ENCODE results near the gene ARL15.

The ARL15 gene

GRCh38 chr5:54150841-54151240 lies 159.5 kb downstream of the ARL15 start:
- Histone ChIP-seq H3K27me3 (ENCODE audit: control insufficient read depth, insufficient read depth, low read length) (no peaks in the 10 kb centered on the region), H3K4me3 (ENCODE audit: low read length) (no peak overlapping the region), H3K9me3 (ENCODE audit: control insufficient read depth, low read length) (no peaks in the 10 kb centered on the region), H3K4me1 (ENCODE audit: control insufficient read depth, insufficient read depth, low read length) (no peaks in the 10 kb centered on the region), H3K36me3 (ENCODE audit: control insufficient read depth, insufficient read depth, low read length) (no peaks in the 10 kb centered on the region), H3K9ac (ENCODE audit: low read length) (no peak overlapping the region)

- Histone ChIP-seq H3K4me1 (ENCODE audit: control insufficient read depth, insufficient read depth, low read length) (no peaks in the 10 kb centered on the region), H3K9ac (ENCODE audit: low read length) (no peak overlapping the region), H3K36me3 (ENCODE audit: control insufficient read depth, insufficient read depth, low read length) (no peaks in the 10 kb centered on the region)
Measured at GRCh38 chr5:54148858-54149257, 161.5 kb downstream of the ARL15 start.

DNA sequence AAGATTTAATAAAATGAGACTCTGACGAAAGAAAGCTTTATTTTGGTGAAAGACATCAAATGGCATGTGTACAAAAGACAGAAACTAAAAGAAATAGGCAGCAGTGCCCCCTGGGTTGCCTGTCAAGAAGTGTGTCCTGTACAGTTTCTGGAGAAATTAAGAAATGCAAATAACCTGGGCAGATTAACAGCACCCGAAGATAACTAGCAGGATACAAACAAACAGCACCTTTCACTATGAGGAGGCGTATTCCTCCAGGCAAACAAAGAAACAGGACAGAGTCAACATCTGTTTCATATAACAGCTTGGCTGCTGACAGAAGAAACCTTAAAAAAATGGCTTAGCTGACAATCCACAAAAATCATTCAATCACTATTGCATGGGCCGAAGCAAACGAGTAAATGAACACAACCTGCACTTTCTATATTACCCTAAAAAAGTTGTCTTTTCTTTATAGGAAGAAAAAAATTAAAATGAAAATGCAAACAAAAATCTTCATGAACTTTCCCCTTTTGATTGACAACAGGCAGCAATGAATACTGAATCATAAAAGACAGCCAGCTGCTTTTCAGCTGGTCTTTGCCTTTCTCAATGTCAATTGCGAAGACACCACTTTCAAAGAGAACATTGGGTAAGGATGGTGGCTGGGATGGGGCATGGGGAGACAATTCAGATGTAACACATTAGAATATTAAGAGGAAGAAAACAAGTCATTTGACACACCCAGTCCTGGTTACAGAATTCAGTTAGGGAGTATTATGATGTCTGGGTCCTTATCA lies 162.1 kb downstream of the ARL15 start:
- H3K9ac ChIP-seq (ENCODE audit: low read length) = no peak overlapping the region
- no peaks in the 10 kb centered on the region for H3K9me3 ChIP-seq (ENCODE audit: control insufficient read depth, low read length)
- no peaks in the 10 kb centered on the region for H3K4me1 ChIP-seq (ENCODE audit: control insufficient read depth, insufficient read depth, low read length)
- no peak overlapping the region for H3K4me3 ChIP-seq (ENCODE audit: low read length)
- H3K27me3 ChIP-seq (ENCODE audit: control insufficient read depth, insufficient read depth, low read length) = no peaks in the 10 kb centered on the region
- no peaks in the 10 kb centered on the region for H3K36me3 ChIP-seq (ENCODE audit: control insufficient read depth, insufficient read depth, low read length)

More at GRCh38 chr5:54148858-54149257, 161.5 kb downstream of the ARL15 start:
- H3K27me3 ChIP-seq (ENCODE audit: control insufficient read depth, insufficient read depth, low read length) = no peaks in the 10 kb centered on the region
- no peaks in the 10 kb centered on the region for H3K9me3 ChIP-seq (ENCODE audit: control insufficient read depth, low read length)
- H3K4me3 ChIP-seq (ENCODE audit: low read length) = no peak overlapping the region

DNA sequence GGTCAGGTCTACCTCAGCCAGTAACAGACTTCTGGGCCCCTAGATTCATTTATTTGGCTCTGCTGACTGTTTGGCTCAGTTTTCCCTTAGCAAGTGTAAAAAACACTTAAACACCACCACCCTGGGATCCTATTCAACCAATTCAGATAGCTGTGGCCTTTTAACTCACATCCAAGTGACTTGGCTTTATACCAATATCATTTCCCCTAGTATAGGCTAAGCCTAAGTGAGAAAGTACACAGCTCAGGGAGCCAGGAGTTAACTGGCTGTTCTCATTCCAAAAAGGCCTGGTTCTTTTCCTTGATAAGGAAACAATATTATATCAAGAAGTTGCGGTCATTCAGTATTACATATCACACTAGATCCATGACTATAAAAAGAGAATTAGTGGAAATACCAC lies 163.5 kb downstream of the ARL15 start:
- Histone ChIP-seq H3K27me3 (ENCODE audit: control insufficient read depth, insufficient read depth, low read length) (no peaks in the 10 kb centered on the region), H3K9ac (ENCODE audit: low read length) (no peak overlapping the region), H3K9me3 (ENCODE audit: control insufficient read depth, low read length) (no peaks in the 10 kb centered on the region), H3K4me1 (ENCODE audit: control insufficient read depth, insufficient read depth, low read length) (no peaks in the 10 kb centered on the region), H3K4me3 (ENCODE audit: low read length) (no peak overlapping the region), H3K36me3 (ENCODE audit: control insufficient read depth, insufficient read depth, low read length) (no peaks in the 10 kb centered on the region)

- Histone ChIP-seq H3K4me3 (ENCODE audit: low read length) (no peak overlapping the region), H3K4me1 (ENCODE audit: control insufficient read depth, insufficient read depth, low read length) (no peaks in the 10 kb centered on the region), H3K36me3 (ENCODE audit: control insufficient read depth, insufficient read depth, low read length) (no peaks in the 10 kb centered on the region), H3K27me3 (ENCODE audit: control insufficient read depth, insufficient read depth, low read length) (no peaks in the 10 kb centered on the region), H3K9ac (ENCODE audit: low read length) (no peak overlapping the region), H3K9me3 (ENCODE audit: control insufficient read depth, low read length) (no peaks in the 10 kb centered on the region)
Measured at GRCh38 chr5:54146390-54146789, 164.0 kb downstream of the ARL15 start.

DNA sequence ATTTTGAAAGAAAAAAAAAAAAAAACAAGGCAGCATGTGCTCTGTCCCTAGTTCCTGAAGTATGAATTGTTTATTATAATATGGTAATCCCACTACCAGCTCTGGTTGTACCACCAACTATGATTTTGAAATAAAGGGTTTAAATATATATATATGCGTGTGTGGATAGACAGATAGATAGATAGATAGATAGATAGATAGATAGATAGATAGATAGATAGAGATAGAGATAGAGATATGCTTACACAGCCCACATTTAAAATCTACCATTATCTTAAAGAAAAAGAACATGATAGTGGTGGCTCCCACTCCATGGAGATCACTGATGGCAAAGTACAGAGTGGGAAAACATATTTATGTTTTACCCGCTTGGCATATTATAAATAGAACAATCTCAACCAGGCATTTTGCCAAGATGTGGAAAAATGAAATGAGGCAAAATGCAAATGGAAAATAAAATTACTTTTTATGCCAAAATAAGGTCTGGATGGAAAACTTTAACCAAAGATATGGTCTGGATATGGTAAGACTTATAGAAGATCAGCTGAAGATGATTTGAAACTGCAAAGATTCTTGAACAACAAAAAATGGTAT lies 170.0 kb downstream of the ARL15 start:
- no peak overlapping the region for H3K9ac ChIP-seq (ENCODE audit: low read length)
- H3K27me3 ChIP-seq (ENCODE audit: control insufficient read depth, insufficient read depth, low read length) = no peaks in the 10 kb centered on the region
- H3K36me3 ChIP-seq (ENCODE audit: control insufficient read depth, insufficient read depth, low read length) = no peaks in the 10 kb centered on the region
- H3K4me3 ChIP-seq (ENCODE audit: low read length) = no peak overlapping the region
- H3K4me1 ChIP-seq (ENCODE audit: control insufficient read depth, insufficient read depth, low read length) = no peaks in the 10 kb centered on the region
- H3K9me3 ChIP-seq (ENCODE audit: control insufficient read depth, low read length) = no peaks in the 10 kb centered on the region

- Histone ChIP-seq H3K4me3 (ENCODE audit: low read length) (no peak overlapping the region), H3K27me3 (ENCODE audit: control insufficient read depth, insufficient read depth, low read length) (no peaks in the 10 kb centered on the region), H3K4me1 (ENCODE audit: control insufficient read depth, insufficient read depth, low read length) (no peaks in the 10 kb centered on the region), H3K9ac (ENCODE audit: low read length) (no peak overlapping the region), H3K9me3 (ENCODE audit: control insufficient read depth, low read length) (no peaks in the 10 kb centered on the region), H3K36me3 (ENCODE audit: control insufficient read depth, insufficient read depth, low read length) (no peaks in the 10 kb centered on the region)
Measured at GRCh38 chr5:54136516-54137440, 173.6 kb downstream of the ARL15 start.

GRCh38 chr5:54135042-54135441 lies 175.3 kb downstream of the ARL15 start:
- Histone ChIP-seq H3K36me3 (ENCODE audit: control insufficient read depth, insufficient read depth, low read length) (no peaks in the 10 kb centered on the region), H3K9me3 (ENCODE audit: control insufficient read depth, low read length) (no peaks in the 10 kb centered on the region), H3K4me1 (ENCODE audit: control insufficient read depth, insufficient read depth, low read length) (no peaks in the 10 kb centered on the region), H3K4me3 (ENCODE audit: low read length) (no peak overlapping the region), H3K27me3 (ENCODE audit: control insufficient read depth, insufficient read depth, low read length) (no peaks in the 10 kb centered on the region), H3K9ac (ENCODE audit: low read length) (no peak overlapping the region)

GRCh38 chr5:54133917-54134316 lies 176.5 kb downstream of the ARL15 start:
- no peaks in the 10 kb centered on the region for H3K4me1 ChIP-seq (ENCODE audit: control insufficient read depth, insufficient read depth, low read length)
- H3K27me3 ChIP-seq (ENCODE audit: control insufficient read depth, insufficient read depth, low read length) = no peaks in the 10 kb centered on the region
- no peak overlapping the region for H3K4me3 ChIP-seq (ENCODE audit: low read length)
- H3K9ac ChIP-seq (ENCODE audit: low read length) = no peak overlapping the region
- no peaks in the 10 kb centered on the region for H3K9me3 ChIP-seq (ENCODE audit: control insufficient read depth, low read length)
- H3K36me3 ChIP-seq (ENCODE audit: control insufficient read depth, insufficient read depth, low read length) = no peaks in the 10 kb centered on the region

DNA sequence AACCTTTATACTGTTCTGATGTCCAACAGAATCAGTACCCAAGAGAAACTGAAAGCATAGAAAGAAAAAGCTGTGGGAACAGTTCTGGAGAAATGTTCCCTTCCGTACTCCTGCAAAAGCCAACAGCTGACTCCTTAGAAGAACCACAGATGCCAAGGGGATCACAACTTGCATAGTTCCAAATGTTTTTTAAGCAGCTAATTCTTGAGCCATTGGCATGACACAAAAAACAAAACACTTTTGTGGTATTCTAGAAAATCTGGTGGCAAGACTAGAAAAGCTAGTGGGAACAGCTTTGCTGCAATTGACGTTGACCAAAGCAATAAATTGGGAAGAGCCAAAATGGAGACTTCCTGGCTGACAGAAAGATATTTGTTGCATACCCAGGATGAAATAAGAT lies 189.9 kb downstream of the ARL15 start:
- Histone ChIP-seq H3K36me3 (ENCODE audit: control insufficient read depth, insufficient read depth, low read length) (no peaks in the 10 kb centered on the region), H3K9ac (ENCODE audit: low read length) (no peak overlapping the region), H3K27me3 (ENCODE audit: control insufficient read depth, insufficient read depth, low read length) (no peaks in the 10 kb centered on the region), H3K4me3 (ENCODE audit: low read length) (no peak overlapping the region), H3K9me3 (ENCODE audit: control insufficient read depth, low read length) (no peaks in the 10 kb centered on the region), H3K4me1 (ENCODE audit: control insufficient read depth, insufficient read depth, low read length) (peaks cover 8% of the 10 kb centered on the region)

DNA sequence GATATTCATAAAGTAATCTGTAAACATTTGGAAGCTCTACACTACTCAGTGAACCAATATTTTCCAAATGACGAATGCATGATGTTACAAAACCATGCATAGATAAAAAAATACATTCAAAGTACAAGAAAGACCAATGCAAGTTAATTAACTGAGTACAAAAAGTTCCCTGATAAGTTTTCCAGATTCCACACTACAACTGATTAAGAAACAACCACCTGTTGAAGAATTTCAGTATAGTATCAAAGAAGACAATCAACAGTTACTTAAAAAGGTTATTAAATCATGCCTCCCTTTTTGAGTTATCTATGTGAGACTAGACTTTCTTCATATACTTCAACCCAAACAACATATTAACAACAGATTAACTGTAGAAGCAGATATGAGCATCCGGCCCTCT lies 192.4 kb downstream of the ARL15 start:
- Histone ChIP-seq H3K27me3 (ENCODE audit: control insufficient read depth, insufficient read depth, low read length) (no peaks in the 10 kb centered on the region), H3K4me1 (ENCODE audit: control insufficient read depth, insufficient read depth, low read length) (peaks cover 8% of the 10 kb centered on the region), H3K9me3 (ENCODE audit: control insufficient read depth, low read length) (no peaks in the 10 kb centered on the region), H3K36me3 (ENCODE audit: control insufficient read depth, insufficient read depth, low read length) (no peaks in the 10 kb centered on the region), H3K4me3 (ENCODE audit: low read length) (no peak overlapping the region), H3K9ac (ENCODE audit: low read length) (no peak overlapping the region)

Data from mucosa of stomach (tissue), 1 donor.